NCI-H2196 treated with DMSO at 0.1 percent for 48 hours (cell line): ENCODE data around the gene PHF13.
"Not testable (repeated sequence)": the region's sequence is repeated elsewhere in the genome, so short reads cannot be mapped to it uniquely, and the experiment has no call there.

ENCODE experiments used
- DNase-seq: peaks from one replicate; lab custom pipeline; 2025; ENCODE audit not compliant: unreplicated experiment; lab: John Stamatoyannopoulos, UW

PHF13 gene

GRCh38 chr1:6628971-6629479 is 15.5 kb downstream of the PHF13 start:
- no peak for DNase-seq

- DNase-seq: no peak
These were observed 16.5 kb downstream of the PHF13 start for GRCh38 chr1:6630027-6630426.

GRCh38 chr1:6631058-6631457 is 17.5 kb downstream of the PHF13 start:
- DNase-seq: no peak

DNA sequence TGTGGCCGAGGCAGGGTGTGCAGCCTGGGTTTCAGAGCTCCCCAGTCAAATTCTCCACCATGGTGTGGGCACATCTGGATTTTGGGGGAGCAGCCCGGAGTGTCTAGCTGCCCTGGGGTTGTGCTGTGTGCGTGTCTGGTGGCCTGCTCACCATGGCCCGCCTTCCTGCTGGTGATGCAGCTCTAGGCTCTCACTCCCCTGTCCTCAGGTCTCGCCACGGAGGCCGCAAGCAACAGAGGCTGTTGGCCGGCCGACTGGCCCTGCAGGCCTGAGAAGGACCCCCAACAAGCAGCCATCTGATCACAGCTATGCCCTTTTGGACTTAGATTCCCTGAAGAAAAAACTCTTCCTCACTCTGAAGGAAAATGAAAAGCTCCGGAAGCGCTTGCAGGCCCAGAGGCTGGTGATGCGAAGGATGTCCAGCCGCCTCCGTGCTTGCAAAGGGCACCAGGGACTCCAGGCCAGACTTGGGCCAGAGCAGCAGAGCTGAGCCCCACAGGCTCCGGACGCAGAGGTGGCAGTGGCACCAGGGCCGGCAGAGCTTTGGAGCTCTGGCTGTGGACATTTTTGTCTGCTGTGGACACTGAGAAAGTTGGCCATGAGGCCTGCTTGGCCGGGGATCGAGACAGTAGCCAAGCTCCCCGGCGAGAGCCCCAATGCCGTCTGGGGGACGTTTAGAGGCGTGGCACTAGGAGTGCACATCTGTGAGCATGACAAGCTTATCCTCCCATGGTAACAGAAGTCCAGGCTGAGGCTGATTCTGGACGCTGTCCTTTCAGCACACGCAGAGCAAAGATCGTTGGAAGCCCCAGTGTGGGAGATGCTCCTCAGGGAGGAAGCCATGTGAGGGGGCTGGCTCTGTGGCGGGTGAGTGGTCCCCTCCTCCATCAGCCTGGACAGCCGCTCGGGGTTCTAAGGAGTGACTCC is 19.3 kb downstream of the PHF13 start:
- DNase-seq: no peak

DNA sequence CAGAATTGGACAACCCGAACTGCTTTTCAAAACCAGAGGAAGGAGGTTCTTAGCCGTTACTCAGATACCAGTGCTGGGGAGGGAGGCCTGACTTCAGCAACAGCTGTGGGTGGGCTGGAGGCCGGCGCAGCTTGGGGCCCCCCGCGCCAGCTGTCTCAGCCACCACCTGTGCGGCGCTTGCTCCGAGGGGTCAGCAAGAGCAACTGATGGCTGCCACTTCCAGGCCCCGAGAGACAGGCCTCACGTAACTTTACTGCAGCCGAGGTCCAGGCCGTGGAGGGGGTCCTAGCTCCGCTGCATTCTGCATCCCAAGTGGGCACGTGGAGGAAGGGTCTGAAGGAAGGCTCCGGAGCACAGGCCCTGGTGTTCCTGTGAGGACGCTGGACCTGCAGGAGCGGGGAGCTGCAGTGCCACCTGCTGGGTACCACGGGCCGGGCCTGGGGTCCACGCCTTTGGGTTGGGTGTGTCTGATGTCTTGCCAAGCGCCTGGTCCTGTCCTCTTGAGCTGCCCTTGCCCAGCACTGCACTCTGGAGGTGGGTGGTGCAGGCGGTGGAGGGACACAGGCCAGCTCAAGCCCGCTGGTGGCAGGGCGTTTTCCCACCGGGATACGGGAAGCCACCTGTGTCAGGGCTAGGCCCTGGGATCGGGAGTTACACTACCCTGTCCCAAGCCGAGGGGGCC is 21.0 kb downstream of the PHF13 start:
- DNase-seq: no peak

DNA sequence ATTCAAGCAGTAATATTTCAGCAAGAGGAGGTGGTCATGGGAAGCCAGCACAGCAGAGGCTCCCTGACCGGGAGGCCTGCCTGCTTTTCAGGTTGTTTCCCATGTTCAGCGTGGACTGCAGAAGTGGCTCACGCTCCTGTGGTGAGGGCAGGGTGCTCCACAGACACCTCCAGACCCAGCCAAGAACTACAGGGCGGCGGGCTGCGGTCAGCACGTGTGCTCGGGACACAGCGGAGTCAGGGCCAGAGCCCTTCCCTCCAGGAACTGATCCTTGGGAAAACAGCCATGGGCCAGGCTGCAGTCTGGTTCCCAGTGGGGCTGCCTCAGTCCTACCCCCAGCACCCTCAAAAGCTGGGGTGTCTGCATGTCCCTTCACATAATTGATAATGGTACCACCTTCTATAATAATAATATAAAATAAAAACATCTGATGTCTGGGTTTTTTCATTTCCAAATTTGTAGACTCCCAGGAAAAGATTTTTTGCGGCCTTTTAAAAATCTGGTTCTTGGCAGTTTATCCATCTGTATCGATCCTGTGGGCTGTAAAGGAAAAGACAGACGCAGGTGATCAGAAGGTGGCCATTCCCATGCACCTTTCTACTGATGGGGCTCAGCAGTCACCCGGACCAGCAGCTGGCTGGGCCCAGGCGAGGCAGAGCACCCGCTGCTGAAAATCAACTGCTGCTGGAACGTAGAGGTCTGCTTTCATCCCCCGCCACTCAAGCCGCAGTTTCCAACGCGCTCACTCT is 21.8 kb downstream of the PHF13 start:
- DNase-seq: no peak

GRCh38 chr1:6635910-6636760 is 22.6 kb downstream of the PHF13 start:
- no peak for DNase-seq

DNA sequence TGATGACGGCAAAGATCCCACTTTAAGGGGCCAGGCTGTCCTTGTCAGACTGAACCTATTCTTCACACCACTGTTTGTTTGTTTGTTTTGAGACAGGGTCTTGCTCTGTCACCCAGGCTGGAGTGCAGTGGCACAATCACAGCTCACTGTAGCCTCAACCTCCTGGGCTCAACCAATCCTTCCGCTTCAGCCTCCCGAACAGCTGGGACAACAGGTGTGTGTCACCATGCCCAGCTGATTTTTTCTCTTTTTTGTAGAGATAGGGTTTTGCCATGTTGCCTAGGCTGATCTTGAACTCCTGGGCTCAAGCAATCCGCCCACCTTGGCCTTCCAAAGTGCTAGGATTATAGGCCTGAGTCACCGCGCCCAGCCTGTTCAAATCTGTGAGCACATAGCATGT is 23.2 kb downstream of the PHF13 start:
- not testable (repeated sequence) for DNase-seq

GRCh38 chr1:6637770-6638169 is 24.2 kb downstream of the PHF13 start:
- no peak for DNase-seq

DNA sequence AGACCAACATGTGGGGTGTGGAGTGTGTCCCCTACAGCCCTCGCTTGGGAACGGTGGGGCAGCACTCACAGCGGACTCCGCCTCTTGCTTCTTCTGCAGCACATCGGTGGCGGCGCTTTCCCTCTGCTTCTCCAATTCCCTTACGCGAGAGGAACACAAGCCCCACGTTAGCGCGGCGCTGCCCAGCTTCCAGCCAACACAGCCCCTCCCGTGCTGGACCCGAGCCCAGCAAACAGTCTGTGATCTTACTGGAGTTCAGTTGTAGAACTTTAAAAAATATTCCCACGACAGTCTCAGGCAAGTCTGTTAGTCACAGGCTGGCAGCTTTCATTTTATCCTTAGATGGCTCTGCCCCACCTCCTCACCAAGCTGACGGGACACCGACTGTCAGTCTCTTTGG is 24.7 kb downstream of the PHF13 start:
- no peak for DNase-seq

GRCh38 chr1:6640867-6641266 is 27.3 kb downstream of the PHF13 start:
- not testable (repeated sequence) for DNase-seq

DNA sequence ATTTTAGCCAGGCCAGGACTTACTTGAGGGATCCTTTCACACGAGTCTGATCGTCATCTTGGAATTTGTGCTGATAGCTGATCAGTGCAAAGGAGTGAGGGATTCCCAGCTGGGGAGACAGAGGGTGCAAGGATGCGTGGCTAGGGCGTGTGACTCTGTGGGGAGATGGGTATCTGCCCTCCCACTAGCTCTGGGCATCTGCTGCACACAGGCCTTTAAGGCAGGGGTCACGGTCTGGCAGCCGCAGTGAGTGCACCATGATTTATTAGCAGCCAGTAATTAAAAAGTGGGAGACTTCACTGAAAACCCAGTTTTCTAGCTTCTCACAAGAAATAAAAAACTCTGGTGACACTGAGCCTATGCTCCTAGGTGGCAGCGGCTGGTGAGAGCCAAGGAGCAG is 31.5 kb downstream of the PHF13 start:
- no peak for DNase-seq

DNA sequence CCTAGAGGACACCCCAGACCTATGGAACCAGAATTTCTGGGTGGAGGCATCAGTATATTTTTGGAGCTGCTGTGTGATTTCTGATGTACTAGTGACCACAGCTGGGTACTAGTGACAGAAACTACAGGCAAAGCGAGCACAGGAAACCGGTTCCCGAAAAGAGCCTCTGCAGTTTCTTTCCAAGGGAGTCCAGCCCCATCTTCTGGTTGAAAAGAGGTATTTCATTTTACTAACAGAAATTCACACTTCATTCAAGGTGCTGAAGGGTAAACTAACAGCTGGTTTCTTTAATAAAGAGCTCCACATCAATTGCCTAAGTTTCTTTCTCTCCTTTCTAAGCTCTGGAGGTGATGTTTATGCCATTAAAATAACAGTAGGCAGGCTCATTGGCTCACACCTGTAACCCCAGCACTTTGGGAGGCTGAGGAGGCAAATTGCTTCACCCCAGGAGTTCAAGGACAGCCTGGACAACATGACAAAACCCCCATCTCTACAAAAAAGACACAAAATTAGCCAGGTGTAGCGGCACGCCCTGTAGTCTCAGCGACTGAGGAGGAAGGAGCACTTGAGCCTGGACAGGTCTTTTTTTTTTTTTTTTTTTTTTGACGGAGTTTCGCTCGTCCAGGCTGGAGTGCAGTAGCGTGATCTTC is 33.1 kb downstream of the PHF13 start:
- peak; percentile 43 for DNase-seq

- no peak for DNase-seq
These were observed 35.0 kb downstream of the PHF13 start for GRCh38 chr1:6648556-6648955.

DNA sequence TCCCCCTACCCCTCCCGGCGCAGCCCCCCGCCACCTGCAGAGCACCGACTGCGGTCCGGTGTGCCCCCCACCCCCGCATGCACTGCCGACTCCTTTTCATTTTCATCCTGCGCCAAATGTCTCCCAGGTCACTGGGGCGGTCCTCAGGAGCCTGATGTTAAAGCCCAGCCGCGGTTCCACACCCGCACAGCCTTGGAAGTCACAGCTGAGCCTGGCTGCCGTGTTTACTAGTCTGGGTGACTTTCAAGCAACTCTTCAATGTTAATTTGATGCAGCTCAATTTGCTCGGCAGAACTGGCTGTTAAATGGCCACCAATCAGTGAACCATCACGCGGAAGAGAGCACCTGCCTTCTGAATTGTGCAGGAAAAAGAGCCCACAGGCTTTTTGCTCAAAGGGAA is 38.4 kb downstream of the PHF13 start:
- no peak for DNase-seq

DNA sequence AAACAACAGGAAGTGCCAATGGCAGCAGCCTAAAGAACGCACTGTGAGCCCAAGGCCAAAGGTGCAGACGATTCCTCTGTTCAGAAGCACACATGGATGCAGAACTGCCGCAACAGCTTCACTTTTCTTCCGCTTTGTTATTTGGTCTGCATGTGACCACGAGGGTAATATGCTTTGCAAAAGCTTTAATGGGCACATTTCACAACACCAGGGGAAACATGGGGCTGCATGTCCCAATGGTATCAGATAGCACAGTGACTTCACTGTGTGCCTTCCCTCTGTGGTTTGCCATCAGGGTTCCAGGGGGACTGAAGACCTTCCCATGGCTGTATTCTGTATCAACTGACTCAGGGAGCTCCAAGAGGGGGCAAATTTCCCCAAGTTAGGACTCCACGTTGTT is 39.5 kb downstream of the PHF13 start:
- no peak for DNase-seq

DNA sequence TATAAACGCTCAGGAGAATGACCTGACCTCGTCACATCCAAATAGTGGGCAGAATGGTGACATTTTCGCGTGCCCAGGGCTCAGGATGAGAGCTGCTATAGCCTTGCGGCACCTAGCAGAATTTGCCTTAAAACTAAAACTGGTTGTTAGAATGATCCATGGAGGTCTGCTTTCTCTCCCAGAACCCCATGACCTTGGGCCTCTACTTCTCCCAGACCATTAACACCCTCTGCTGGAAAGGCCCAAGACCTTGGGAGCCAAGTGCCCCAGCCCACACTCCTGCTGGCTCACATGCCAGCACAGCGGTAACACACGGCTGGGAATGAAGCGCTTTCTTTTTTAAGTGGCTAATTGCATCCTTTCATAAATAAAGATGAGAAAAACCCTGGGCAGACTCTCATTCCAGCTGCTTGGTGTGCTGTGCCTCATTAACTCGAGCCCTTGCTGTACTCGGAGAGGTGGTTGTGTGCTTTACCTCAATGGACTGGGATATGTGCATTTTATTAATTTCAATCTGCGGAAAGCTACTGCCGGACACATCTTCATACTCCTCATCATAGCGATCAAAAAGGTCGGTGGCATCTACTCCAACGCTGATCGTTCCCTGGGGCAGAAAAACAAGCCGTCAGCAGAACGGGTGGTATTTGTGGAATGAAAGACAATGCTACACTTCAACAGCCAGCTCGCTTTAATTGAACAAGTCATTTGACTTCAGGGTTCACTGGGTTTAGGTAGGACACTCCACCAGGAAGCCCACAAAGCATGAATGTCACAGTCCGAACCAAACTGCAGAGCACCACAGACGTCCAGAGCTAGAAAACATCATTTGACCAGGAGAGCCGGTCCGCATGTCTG is 40.1 kb downstream of the PHF13 start:
- no peak for DNase-seq

DNA sequence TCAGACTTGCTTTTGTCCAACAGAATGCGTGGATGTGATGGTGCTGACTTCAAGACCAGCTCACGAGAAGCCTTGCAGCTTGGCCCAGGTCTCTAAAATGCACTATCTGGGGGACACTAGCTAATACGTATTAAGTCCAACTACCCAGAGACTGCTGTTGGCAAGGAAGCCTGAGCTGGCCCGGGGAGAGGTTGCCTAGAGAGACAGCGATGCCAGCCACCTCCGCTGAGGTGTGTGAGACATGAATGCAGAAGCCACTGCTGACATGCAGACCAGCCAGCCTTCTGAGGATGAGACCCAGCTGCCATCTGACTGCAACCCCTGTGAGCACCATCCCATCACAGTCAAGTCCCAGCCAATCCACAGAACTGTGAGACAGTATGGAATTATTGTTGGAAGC is 43.6 kb downstream of the PHF13 start:
- DNase-seq: no peak
